ENCODE measurements around the gene PXDC1.
"Not testable (repeated sequence)": the region's sequence is repeated elsewhere in the genome, so short reads cannot be mapped to it uniquely, and the experiment has no call there.

Gene PXDC1

DNA sequence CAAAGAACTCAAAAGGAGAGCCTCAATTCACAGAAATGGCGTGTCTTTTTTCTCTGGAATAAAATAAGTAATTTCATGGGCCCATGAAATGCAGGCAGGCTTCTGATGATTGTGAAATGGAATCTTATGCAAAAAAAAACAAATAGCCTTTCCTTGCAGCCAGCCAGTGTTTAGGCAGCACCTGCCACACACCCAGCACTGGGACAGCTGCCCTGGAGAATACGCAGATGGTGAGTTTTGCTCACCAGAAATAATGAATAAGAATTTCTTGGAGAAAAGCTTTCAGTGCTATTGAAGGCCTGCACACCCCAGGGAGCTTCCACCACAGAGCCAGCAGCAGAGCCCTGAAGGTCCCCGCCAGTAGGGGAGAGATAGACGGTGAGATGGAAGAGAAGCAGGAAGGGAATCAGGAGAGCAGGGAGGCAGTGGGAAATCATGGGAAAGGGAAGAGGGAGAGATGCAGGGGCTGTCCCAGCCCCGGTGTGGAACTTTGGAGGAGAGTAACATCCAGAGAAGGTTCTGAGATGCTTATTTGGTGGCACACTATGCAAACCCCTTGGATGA lies 54.9 kb downstream of the PXDC1 start:
- no peak overlapping the region for H3K27ac ChIP-seq (ENCODE audit: low read depth, low read length)
- H3K36me3 ChIP-seq (ENCODE audit: control insufficient read depth, insufficient read depth, low read length), result no peaks in the 10 kb centered on the region
- no peak overlapping the region for H3K4me3 ChIP-seq (ENCODE audit: low read length)
- no peaks in the 10 kb centered on the region for H3K27me3 ChIP-seq (ENCODE audit: control insufficient read depth, insufficient read depth, low read length)
- H3K9ac ChIP-seq (ENCODE audit: low read length), result no peak overlapping the region
- no peaks in the 10 kb centered on the region for H3K4me1 ChIP-seq (ENCODE audit: control insufficient read depth, insufficient read depth, low read length)

DNA sequence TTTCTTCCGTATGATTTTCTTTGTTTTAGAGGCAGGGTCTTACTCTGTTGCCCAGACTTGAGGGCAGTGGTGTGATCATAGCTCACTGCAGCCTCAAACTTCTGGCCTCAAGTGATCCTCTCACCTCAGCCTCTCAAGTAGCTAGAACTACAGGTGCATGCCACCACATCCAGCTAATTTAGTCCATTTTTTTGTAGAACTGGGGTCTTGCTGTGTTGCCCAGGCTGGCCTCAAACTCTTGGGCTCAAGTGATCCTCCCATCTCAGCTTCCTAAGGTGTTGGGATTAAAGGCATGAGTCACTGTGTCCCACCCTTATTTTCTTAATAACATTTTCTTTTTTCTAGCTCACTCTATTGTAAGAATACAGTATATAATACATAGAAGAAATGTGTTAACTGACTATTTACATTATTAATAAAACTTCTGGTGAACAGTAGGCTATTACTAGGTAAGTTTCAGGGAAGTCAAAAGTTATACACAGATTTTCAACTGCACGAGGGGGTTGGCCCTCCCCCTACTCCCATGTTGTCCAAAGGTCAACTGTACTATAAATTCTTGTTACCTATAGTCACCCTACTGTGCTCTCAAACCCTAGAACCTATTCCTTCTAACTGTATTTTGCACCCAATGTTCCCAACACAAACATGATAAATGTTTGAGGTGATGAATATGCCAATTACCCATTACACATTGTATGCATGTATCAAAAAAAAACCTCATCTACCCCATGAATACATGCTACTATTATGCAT lies 56.3 kb downstream of the PXDC1 start:
- Histone ChIP-seq H3K27ac (ENCODE audit: low read depth, low read length) (no peak overlapping the region), H3K4me3 (ENCODE audit: low read length) (no peak overlapping the region), H3K27me3 (ENCODE audit: control insufficient read depth, insufficient read depth, low read length) (no peaks in the 10 kb centered on the region), H3K9ac (ENCODE audit: low read length) (no peak overlapping the region), H3K4me1 (ENCODE audit: control insufficient read depth, insufficient read depth, low read length) (no peaks in the 10 kb centered on the region), H3K36me3 (ENCODE audit: control insufficient read depth, insufficient read depth, low read length) (no peaks in the 10 kb centered on the region)

DNA sequence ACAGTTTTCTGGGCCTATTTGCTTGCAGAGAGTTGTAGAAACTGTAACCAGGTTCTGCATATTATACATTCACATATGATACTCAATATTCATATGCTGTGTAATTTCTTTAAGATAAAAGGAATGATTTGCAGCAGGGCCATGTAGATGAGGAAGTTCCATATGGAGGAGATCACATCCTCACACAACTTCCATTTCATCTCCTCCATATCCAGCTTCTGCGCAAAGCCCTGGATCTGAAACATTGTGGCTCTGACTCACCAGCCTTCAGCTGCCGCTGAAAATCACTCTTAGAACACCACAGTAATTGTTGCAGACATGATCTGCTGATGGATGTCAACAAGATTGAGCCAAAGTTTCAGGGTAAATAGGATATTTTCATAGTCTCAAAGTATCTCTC lies 57.7 kb downstream of the PXDC1 start:
- H3K4me3 ChIP-seq (ENCODE audit: low read length), result no peak overlapping the region
- no peaks in the 10 kb centered on the region for H3K36me3 ChIP-seq (ENCODE audit: control insufficient read depth, insufficient read depth, low read length)
- H3K27ac ChIP-seq (ENCODE audit: low read depth, low read length), result no peak overlapping the region
- no peaks in the 10 kb centered on the region for H3K4me1 ChIP-seq (ENCODE audit: control insufficient read depth, insufficient read depth, low read length)
- H3K27me3 ChIP-seq (ENCODE audit: control insufficient read depth, insufficient read depth, low read length), result no peaks in the 10 kb centered on the region
- no peak overlapping the region for H3K9ac ChIP-seq (ENCODE audit: low read length)

DNA sequence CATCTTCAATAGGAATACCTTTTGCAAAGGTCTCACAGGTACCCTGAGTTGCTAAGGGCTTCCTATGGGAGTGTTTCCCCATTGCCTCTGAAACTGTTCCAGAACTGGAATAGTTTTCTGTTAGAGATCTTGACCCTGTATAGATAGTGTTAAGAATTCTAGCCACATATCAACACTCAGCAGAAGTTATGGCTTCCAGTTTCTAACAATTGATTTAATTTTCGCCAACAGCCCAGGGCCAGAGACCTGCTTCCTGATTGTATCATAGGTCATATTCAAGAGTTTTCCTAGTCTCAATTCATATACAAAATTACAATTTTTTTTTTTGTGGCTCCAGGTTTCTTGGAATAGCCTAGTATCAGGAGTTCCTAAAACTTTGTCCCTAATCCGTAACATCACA lies 61.0 kb downstream of the PXDC1 start:
- no peaks in the 10 kb centered on the region for H3K27me3 ChIP-seq (ENCODE audit: control insufficient read depth, insufficient read depth, low read length)
- no peaks in the 10 kb centered on the region for H3K4me1 ChIP-seq (ENCODE audit: control insufficient read depth, insufficient read depth, low read length)
- H3K4me3 ChIP-seq (ENCODE audit: low read length), result no peak overlapping the region
- H3K27ac ChIP-seq (ENCODE audit: low read depth, low read length), result no peak overlapping the region
- no peak overlapping the region for H3K9ac ChIP-seq (ENCODE audit: low read length)
- no peaks in the 10 kb centered on the region for H3K36me3 ChIP-seq (ENCODE audit: control insufficient read depth, insufficient read depth, low read length)

DNA sequence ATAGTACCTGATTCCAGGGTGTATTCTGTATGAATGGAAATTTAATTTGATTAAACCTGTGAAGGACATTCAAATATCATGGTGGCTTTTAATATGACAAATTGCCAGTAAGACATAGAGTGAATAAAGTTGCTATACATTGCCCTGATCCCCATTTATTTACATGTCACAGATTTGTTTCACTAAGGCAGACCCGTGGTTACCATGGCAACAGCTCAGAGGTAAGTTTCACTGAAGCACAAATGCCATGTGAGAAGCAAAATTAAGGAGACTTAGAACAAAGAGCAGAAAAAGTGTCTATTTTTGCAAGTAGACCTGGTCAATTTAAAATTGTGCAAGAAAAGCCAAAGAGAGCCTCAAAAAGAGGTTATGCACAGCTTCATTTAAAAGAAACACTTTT lies 63.7 kb downstream of the PXDC1 start:
- H3K36me3 ChIP-seq (ENCODE audit: control insufficient read depth, insufficient read depth, low read length), result no peaks in the 10 kb centered on the region
- no peak overlapping the region for H3K9ac ChIP-seq (ENCODE audit: low read length)
- H3K4me3 ChIP-seq (ENCODE audit: low read length), result no peak overlapping the region
- no peaks in the 10 kb centered on the region for H3K4me1 ChIP-seq (ENCODE audit: control insufficient read depth, insufficient read depth, low read length)
- H3K27ac ChIP-seq (ENCODE audit: low read depth, low read length), result no peak overlapping the region
- no peaks in the 10 kb centered on the region for H3K27me3 ChIP-seq (ENCODE audit: control insufficient read depth, insufficient read depth, low read length)

DNA sequence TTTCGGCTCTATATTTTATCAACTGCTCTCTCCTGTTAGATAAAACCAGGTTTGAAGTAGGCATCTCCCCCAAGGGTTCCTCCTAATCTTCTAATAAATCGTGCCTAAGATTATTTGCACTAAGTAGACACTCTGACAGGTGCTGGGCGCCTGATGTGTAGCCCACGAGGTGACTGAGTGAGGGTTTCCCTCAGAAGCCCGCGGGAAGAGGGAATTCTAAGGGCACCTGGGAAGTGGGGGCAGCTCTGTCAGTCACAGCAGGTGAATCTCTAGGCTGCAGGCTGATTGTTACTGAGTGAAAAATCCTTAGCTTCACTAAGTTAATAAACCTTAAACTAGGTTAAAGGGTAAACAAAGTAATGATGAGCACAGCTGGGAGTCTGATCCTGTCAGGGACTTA lies 68.2 kb downstream of the PXDC1 start:
- Histone ChIP-seq H3K27ac (ENCODE audit: low read depth, low read length) (no peak overlapping the region), H3K4me1 (ENCODE audit: control insufficient read depth, insufficient read depth, low read length) (no peaks in the 10 kb centered on the region), H3K36me3 (ENCODE audit: control insufficient read depth, insufficient read depth, low read length) (no peaks in the 10 kb centered on the region), H3K4me3 (ENCODE audit: low read length) (no peak overlapping the region), H3K27me3 (ENCODE audit: control insufficient read depth, insufficient read depth, low read length) (no peaks in the 10 kb centered on the region), H3K9ac (ENCODE audit: low read length) (no peak overlapping the region)

DNA sequence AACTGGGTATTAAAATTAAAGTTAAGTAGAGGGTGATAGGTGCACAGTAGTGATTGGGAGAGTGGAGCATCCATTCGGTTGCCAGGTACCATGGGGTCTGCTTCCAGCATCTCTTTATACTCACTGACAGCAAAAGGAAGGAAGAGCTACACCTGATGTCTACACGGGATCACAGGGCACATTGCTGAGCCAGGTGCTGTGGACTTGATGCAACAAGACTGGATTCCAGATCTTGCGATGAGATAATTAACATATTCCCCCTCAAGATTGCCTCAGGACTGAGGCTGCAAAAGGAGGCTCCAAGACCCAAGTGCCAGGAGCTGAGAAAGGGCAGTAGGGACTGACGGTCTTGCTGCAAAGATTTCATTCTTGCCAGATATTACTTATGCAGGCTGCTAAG lies 72.6 kb downstream of the PXDC1 start:
- no peak overlapping the region for H3K4me3 ChIP-seq (ENCODE audit: low read length)
- H3K27me3 ChIP-seq (ENCODE audit: control insufficient read depth, insufficient read depth, low read length), result no peaks in the 10 kb centered on the region
- H3K27ac ChIP-seq (ENCODE audit: low read depth, low read length), result no peak overlapping the region

DNA sequence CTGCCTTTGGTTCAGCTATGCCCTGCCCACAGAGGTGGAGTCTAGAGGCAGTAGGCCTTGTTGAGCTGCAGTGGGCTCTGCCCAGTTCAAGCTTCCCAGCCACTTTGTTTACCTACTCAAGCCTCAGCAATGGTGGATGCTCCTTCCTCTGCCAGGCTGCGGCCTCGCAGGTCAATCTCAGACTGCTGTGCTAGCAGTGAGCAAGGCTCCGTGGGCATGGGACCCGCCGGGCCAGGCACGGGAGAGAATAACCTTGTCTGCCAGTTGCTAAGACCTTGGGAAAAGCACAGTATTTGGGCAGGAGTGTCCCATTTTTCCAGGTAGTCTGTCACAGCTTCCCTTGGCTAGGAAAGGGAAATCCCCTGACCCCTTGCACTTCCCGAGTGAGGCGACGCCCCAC lies 73.8 kb downstream of the PXDC1 start:
- not testable (repeated sequence) for H3K9ac ChIP-seq (ENCODE audit: low read length); H3K27ac ChIP-seq (ENCODE audit: low read depth, low read length); H3K36me3 ChIP-seq (ENCODE audit: control insufficient read depth, insufficient read depth, low read length); H3K4me3 ChIP-seq (ENCODE audit: low read length); H3K27me3 ChIP-seq (ENCODE audit: control insufficient read depth, insufficient read depth, low read length); H3K4me1 ChIP-seq (ENCODE audit: control insufficient read depth, insufficient read depth, low read length)

More for the DNA sequence above, 72.6 kb downstream of the PXDC1 start:
- H3K4me1 ChIP-seq (ENCODE audit: control insufficient read depth, insufficient read depth, low read length), result no peaks in the 10 kb centered on the region
- no peaks in the 10 kb centered on the region for H3K36me3 ChIP-seq (ENCODE audit: control insufficient read depth, insufficient read depth, low read length)
- H3K9ac ChIP-seq (ENCODE audit: low read length), result no peak overlapping the region

DNA sequence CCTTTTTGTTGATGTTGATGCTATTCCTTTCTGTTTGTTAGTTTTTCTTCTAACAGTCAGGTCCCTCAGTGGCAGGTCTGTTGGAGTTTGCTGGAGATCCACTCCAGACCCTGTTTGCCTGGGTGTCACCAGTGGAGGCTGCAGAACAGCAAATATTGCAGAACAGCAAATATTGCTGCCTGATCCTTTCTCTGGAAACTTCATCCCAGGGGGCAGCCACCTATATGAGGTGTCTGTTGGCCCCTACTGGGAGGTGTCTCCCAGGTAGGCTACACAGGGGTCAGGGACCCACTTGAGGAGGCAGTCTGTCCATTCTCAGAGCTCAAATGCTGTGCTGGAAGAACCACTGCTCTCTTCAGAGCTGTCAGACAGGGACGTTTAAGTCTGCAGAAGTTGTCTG lies 74.2 kb downstream of the PXDC1 start:
- H3K4me3 ChIP-seq (ENCODE audit: low read length); H3K4me1 ChIP-seq (ENCODE audit: control insufficient read depth, insufficient read depth, low read length); H3K9ac ChIP-seq (ENCODE audit: low read length); H3K36me3 ChIP-seq (ENCODE audit: control insufficient read depth, insufficient read depth, low read length); H3K27me3 ChIP-seq (ENCODE audit: control insufficient read depth, insufficient read depth, low read length); H3K27ac ChIP-seq (ENCODE audit: low read depth, low read length): not testable (repeated sequence)

Measured in rectal smooth muscle tissue (tissue), 1 donor.